B cell (primary cell): Measurements from ENCODE around the gene SKIDA1.

ENCODE experiments used
- EZH2 ChIP-seq: IDR thresholded peaks from 2 replicates; pipeline ENCODE4 v1.6.1; 2012; ENCODE audit warnings: borderline replicate concordance, low read depth, mild to moderate bottlenecking, moderate library complexity, low read length; ENCODE audit not compliant: insufficient read depth, poor library complexity, severe bottlenecking
- TF ChIP-seq, protein P1 (sequence below): fragments of 200-600 bp; IDR thresholded peaks from one replicate; pipeline ENCODE4 v1.8.0; 2022; ENCODE audit warnings: antibody characterized with exemption, mild to moderate bottlenecking

DNA sequence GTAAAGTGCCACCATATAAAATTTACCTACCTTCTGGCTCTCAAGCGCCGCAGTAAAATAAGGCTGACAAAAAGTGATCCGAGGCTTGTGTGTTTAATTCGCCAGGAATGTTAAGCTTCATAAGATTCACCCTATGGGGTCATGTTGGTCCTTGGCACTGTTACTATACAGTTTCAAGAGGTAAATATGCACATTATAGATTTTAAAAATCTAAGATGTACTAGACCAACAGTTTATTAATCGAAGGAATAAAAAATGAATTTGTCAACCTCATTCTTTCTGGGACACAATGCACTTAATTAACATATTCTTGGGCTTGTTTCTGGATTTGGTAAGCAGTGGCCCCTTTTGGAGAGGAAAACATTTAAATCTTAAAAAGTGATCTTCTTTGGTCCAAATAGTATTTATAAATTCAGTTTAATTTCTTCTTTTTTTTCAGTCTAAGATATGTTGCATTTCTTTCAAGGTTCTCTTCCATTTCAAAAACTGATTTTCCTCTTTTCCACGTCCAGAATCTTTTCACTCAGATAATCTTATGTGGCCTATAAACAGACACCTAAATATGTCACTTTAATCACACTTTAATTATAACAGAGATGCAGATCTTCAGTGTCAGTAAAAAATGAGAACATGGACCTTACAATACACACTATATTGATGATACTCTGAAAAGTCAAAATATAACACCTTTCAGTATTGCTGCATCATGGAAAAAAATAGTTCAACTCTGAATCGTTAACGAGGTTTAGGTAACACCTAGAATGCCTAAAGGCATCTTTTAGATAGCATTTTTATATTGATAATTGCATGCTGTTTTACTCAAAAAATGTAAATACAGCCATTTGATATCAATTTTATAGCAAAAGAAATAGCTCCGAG is 3.8 kb upstream of the SKIDA1 start:
- TF ChIP-seq, protein P1, sequence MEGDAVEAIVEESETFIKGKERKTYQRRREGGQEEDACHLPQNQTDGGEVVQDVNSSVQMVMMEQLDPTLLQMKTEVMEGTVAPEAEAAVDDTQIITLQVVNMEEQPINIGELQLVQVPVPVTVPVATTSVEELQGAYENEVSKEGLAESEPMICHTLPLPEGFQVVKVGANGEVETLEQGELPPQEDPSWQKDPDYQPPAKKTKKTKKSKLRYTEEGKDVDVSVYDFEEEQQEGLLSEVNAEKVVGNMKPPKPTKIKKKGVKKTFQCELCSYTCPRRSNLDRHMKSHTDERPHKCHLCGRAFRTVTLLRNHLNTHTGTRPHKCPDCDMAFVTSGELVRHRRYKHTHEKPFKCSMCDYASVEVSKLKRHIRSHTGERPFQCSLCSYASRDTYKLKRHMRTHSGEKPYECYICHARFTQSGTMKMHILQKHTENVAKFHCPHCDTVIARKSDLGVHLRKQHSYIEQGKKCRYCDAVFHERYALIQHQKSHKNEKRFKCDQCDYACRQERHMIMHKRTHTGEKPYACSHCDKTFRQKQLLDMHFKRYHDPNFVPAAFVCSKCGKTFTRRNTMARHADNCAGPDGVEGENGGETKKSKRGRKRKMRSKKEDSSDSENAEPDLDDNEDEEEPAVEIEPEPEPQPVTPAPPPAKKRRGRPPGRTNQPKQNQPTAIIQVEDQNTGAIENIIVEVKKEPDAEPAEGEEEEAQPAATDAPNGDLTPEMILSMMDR = no peak
- no peak for TF ChIP-seq EZH2
